Brain pericyte (primary cell): ENCODE measurements around the gene DDX46.
A peak's percentile ranks its signal among the peaks of the same experiment; 100 is the strongest.
"Not testable (repeated sequence)": the region's sequence is repeated elsewhere in the genome, so short reads cannot be mapped to it uniquely, and the experiment has no call there.

ENCODE experiments used
- DNase-seq: peaks from one replicate; pipeline ENCODE4 v3.0.0-alpha.2; 2012; ENCODE audit warnings: low read depth, low spot score

DDX46 gene

GRCh38 chr5:134840811-134841210 is 82.2 kb downstream of the DDX46 start:
- DNase-seq, result no peak

- no peak for DNase-seq
Observed at GRCh38 chr5:134844252-134844651, 85.7 kb downstream of the DDX46 start.

- no peak for DNase-seq
Observed at GRCh38 chr5:134845335-134845851, 86.8 kb downstream of the DDX46 start.

DNA sequence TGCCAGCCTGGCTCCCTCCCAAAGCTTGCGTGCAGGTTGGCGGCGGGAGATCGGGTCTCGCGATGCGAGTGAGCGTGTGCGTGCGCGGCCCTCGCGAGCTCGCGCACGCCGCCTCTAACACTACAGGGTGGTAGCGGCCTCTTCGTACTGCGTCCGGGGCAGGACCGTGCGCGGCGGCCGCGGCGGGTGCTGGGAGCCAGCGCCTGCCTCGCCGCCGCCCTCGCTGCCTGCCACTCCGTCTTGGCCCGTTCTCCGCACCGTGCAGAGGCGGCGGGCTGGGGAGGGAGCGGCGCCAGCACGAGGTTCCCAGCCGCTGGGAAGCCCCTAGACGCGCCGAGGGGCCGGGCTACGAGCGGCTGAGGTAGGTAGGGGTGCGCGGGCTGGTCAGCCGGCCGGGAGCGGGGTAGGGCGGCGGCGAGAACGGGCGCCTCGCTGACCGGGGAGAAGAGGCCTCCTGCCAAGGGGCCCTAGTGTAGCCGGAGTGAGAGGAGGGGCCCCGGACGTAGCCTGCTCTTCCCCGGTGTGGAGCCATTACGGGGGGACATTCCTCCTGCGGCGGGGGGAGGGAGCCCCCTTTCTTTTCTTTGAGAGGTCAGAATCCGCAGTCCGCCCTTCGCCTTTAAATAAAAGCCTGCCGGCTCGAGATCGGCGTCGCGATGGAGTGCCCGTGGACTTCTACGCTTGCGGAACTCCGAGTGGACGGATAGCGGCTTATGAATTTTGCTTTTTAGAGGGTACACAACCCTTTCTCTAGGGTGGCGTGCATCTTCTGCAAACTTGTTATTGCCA is 87.5 kb downstream of the DDX46 start, which contains the start of gene C5orf24:
Gene C5orf24 (plus strand): TSS at position 117 of the 789 bp plus-strand sequence. CDS start 8,933 bp downstream, outside the sequence.
- peak; percentile 93 for DNase-seq

- no peak for DNase-seq
Observed at GRCh38 chr5:134846641-134846960, 88.0 kb downstream of the DDX46 start.

DNA sequence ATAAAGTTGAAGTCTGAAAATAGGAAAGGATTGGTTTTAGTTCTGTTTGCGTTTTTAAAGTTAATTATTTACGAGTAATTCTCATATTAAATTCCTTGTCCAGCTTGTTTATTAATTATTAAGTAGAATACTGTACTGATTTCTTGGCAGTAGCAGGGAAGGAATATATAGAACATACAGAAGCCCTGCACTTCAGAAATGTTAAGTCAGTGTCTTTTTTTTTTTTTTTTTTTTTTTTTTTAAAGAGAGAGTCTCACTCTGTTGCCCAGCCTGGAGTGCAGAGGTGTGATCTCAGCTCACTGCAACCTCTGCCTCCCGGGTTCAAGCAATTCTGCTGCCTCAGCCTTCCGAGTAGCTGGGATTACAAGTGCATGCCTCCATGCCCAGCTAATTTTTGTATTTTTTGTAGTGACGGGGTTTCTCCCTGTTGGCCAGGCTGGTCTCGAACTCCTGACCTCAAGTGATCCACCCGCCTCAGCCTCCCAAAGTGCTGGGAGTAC is 90.9 kb downstream of the DDX46 start:
- not testable (repeated sequence) for DNase-seq

DNA sequence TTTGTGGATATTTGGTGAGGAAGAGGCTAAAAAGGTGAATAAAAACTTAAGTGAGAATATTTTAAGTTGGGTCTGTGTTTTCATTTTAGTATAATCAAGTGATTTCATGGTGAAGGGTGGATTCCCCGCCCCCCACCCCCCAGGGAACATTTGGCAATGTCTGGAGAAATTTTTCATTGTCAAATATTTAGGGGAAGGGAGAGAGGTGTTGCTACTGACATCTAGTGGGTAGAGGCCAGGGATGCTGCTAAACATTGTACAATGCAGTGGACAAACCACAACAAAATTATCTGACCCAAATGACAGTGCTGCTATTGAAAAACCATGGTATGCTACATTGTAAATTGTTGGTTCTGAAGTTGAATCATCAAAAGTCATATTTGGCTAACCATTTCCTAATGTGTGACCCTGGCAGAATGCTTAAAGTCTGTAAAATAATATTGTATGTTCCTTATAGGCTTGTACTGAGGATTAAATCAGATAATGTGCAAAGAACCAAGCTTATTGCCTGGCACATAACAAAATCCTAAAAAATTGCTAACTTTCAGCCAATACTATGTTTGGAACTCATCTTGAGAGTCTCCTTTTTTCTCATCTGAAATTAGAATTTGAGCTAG is 92.8 kb downstream of the DDX46 start:
- DNase-seq, result no peak

GRCh38 chr5:134856465-134856864 is 97.9 kb downstream of the DDX46 start:
- DNase-seq, result not testable (repeated sequence)

DNA sequence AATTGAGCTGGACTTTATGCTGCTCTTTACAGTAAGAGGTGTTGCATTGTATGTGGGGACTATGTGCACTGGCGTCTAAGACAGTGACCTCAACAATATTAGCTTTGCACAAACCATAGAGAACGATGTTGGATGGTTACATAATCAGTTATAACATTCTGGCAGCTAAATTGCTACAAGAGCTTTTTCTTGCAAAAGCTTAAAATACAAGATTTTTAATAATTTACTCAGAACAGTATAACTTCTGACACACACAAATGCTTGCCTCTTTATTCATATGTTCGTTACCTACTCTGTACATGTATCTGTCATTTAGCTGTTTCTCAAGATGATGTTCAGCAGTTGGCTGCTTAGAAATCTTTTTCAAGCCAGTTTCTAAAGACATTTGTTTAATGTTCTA is 98.8 kb downstream of the DDX46 start:
- no peak for DNase-seq

GRCh38 chr5:134864707-134865106 is 106.1 kb downstream of the DDX46 start:
- DNase-seq, result no peak

GRCh38 chr5:134873494-134873893 is 114.9 kb downstream of the DDX46 start:
- no peak for DNase-seq

DNA sequence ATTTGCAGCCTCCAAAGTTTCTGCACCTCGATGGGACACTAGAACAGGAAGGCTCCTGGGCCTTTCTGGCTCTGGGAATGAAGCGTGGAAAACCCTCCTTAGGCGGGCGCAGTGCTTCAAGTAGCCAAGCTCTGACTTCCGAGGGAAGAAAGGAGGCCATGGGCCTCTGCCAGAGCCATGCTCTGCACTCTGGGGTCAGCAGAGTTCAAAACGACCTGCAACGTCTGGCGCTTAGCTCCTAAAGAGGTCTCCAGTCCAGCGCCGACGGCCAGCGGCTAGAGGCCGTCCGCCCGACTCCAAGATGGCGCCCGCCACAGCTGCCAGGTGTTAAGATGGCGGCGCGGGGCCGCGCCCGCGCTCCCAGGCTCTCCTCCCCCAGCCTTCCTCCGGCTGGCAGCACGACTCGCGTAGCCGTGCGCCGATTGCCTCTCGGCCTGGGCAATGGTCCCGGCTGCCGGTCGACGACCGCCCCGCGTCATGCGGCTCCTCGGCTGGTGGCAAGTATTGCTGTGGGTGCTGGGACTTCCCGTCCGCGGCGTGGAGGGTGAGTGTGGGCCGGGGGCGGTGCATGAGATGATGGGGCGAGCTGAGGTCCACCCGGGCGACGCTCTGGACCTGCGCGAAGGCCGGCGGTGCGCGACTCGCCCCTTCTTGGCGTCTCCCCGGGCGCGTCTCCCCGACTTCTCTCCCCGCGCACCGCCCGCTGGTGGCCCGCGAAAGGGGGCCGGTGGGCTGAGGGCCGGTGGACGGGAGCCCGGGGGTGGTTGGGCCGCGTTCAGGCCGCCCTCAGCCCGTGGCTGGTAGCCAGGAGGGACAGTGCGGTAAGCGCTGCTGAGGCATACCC is 115.6 kb downstream of the DDX46 start, which contains the start of gene TXNDC15:
Gene TXNDC15 (plus strand): TSS at position 385 of the 844 bp plus-strand sequence. CDS start 57 bp downstream, at position 442.
- peak; percentile 47 for DNase-seq

DNA sequence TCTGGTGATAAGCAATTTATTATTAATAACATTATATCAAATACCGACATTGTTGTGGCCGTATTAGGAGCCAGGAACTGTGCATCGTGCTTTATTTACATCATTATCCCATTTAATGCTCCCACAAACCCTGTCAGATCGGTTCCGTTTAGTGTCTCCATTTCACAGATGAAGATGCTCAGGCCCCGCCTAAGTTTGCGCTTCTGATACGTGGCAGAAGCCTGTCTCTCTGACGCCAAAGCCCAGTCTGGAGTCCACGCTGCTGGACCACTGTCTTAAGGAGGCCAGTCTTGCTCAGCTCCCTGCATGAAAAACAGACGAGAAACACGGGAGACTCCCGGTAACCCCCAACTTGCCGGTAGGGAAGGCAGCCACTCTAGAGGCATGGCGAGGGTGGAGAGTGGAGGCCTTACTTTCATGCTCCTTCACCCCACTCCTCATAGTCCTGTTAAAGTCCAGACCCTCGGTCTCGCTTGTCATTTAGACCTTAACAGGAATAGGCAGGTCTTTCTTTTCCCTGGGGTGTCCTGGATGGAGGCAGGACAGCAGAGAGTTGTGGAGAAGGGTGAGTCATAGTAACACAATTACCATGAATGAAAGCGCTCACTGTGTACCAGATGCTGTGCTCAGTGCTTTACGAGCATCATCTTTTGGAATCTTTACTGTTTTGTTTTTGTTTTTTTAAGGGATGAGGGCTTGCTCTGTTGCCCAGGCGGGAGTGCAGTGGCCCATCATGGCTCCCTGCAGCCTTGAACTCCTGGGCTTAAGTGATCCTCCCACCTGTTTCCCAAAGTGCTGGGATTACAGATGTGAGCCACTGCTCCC is 116.5 kb downstream of the DDX46 start:
- DNase-seq, result peak; percentile 66

DNA sequence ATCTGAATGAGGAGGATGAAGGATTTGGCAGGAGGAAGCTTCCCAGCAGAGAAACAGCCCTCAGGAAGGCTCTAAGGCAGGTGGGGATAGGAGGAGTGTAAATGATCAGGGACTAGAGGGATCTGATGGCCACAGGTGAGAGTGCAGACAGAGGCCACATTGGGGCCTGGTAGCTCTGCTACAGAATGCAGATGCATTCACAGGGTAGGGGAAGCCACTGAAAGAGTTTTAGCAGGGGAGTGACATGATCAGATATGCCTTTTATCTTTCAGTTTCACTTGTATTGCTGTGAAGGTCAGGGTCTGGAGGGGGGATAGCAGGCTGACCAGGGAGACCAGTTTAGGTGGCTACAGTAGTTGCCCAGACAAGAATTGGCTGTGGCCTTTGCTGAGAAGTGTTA is 118.6 kb downstream of the DDX46 start:
- DNase-seq, result no peak

GRCh38 chr5:134878403-134878802 is 119.8 kb downstream of the DDX46 start:
- DNase-seq, result no peak

GRCh38 chr5:134879456-134879855 is 120.9 kb downstream of the DDX46 start:
- DNase-seq, result no peak
